ENCODE measurements around the gene KANK2.

DNA sequence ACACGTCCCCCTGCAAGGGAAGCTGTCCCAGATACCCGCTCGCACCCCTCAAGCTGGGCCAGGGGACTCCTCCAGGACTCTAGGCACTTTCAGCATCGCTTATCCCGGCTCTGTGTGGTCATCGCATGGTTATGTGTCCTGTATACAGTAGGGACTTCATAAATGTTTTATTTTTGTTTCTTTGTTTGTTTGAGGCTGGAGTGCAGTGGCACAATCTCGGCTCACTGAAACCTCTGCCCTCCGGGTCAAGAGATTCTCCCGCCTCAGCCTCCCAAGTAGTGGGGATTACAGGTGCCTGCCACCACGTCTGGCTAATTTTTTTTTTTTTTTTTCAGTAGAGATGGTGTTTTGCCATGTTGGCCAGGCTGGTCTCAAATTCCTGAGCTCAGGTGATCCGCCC is 49.6 kb upstream of the KANK2 start:
- TF ChIP-seq, protein P1, sequence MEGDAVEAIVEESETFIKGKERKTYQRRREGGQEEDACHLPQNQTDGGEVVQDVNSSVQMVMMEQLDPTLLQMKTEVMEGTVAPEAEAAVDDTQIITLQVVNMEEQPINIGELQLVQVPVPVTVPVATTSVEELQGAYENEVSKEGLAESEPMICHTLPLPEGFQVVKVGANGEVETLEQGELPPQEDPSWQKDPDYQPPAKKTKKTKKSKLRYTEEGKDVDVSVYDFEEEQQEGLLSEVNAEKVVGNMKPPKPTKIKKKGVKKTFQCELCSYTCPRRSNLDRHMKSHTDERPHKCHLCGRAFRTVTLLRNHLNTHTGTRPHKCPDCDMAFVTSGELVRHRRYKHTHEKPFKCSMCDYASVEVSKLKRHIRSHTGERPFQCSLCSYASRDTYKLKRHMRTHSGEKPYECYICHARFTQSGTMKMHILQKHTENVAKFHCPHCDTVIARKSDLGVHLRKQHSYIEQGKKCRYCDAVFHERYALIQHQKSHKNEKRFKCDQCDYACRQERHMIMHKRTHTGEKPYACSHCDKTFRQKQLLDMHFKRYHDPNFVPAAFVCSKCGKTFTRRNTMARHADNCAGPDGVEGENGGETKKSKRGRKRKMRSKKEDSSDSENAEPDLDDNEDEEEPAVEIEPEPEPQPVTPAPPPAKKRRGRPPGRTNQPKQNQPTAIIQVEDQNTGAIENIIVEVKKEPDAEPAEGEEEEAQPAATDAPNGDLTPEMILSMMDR (conservative IDR thresholded peaks at IDR 0.05; ENCODE audit: low read depth in 2 of 2), result no peak
- TF ChIP-seq EZH2 (IDR thresholded peaks at IDR 0.05; ENCODE audit: low read depth, unreplicated experiment), result no peak

Measured in GM23338 (cell line).